ENCODE results near the gene SLC11A2. TPM values are rescaled to one million over a fixed set of nuclear protein-coding genes. Genes with fewer than 3 reads are reported as not detected.

SLC11A2 gene
- total and polyA plus RNA-seq, 9 of the 15 experiments (the other 6 are each of a cell fraction or from before 2014, with no cell fraction given), result 21.1 to 54.0 (median 32.9) TPM

GRCh38 chr12:50992819-50993218 is 33.4 kb downstream of the SLC11A2 start (continued):
- no peak for TF ChIP-seq CHD7 (IDR thresholded peaks at IDR 0.05; ENCODE audit: low read depth, low read length)
- TF ChIP-seq E2F5 (CRISPR knock-in tag; IDR thresholded peaks at IDR 0.05), result no peak
- no peak for TF ChIP-seq SLC30A9 (CRISPR knock-in tag; IDR thresholded peaks at IDR 0.05)
- TF ChIP-seq NFIC (IDR thresholded peaks at IDR 0.05), result peak; percentile 68
